SK-N-SH (cell line): ENCODE results near the gene AHRR. TPM values are rescaled to one million over a fixed set of nuclear protein-coding genes. Genes with fewer than 3 reads are reported as not detected.

ENCODE experiments used
- CTCF ChIA-PET: fragments of 300-600, 350-600 bp; formaldehyde crosslinking; extraction: SDS; loops from one replicate; lab custom pipeline; 2021; lab: Yijun Ruan, JAX
- POLR2A ChIA-PET: fragments of 350-600 bp; sonication (Branson Sonifier 250); formaldehyde crosslinking; extraction: SDS; loops from one replicate; lab custom pipeline; 2020; ENCODE audit warnings: antibody characterized with exemption, inconsistent platforms; lab: Yijun Ruan, JAX
- DNase-seq: peaks from one replicate; pipeline ENCODE4 v3.0.0; 2012
- H2AFZ ChIP-seq: fragments of 200-600 bp; sonication (generic); 2 replicates; pipeline ENCODE4 v1.8.1; 2016; ENCODE audit warnings: antibody characterized with exemption, mild to moderate bottlenecking, low read depth
- H3F3A ChIP-seq: fragments of 200-600 bp; sonication (generic); replicated peaks from 2 replicates; pipeline ENCODE3; 2016; ENCODE audit warnings: antibody characterized with exemption, mild to moderate bottlenecking; ENCODE audit not compliant: insufficient read depth
- H3K27ac ChIP-seq, 2 experiments: fragments of 200-500 bp in 1 of 2; fragments of 200-600 bp in 1 of 2; sonication (Bioruptor generic) in 1 of 2; sonication (generic), shearing (Covaris generic) in 1 of 2; 2 replicates each; pipeline versions ENCODE4 v1.5.1 to v1.6.1; 2014 to 2016; ENCODE audit warnings: low read depth in 2 of 2, inconsistent platforms in 1 of 2, low read length in 1 of 2, mild to moderate bottlenecking in 1 of 2, mixed read lengths in 1 of 2
- H3K27me3 ChIP-seq: fragments of 200-600 bp; sonication (generic), shearing (Covaris generic); 2 replicates; pipeline ENCODE4 v1.6.1; 2016; ENCODE audit warnings: mixed run types; ENCODE audit not compliant: insufficient read depth
- H3K36me3 ChIP-seq, 2 experiments: fragments of 200-500 bp in 1 of 2; fragments of 200-600 bp in 1 of 2; sonication (Bioruptor generic) in 1 of 2; sonication (generic) in 1 of 2; replicated peaks in 1 of 2; 2 replicates each; pipeline versions ENCODE3 to v1.5.1; 2014 to 2016; ENCODE audit warnings: low read length in 1 of 2, mild to moderate bottlenecking in 1 of 2; ENCODE audit not compliant: insufficient read depth in 2 of 2, control insufficient read depth in 1 of 2
- H3K4me1 ChIP-seq, 2 experiments: fragments of 200-500 bp in 1 of 2; fragments of 200-600 bp in 1 of 2; sonication (Bioruptor generic) in 1 of 2; sonication (generic), shearing (Covaris generic) in 1 of 2; 2 replicates each; pipeline versions ENCODE4 v1.5.1 to v1.6.1; 2014 to 2016; ENCODE audit warnings: low read depth in 1 of 2, low read length in 1 of 2, mixed run types in 1 of 2; ENCODE audit not compliant: insufficient read depth in 2 of 2, control insufficient read depth in 1 of 2
- H3K4me2 ChIP-seq: fragments of 200-600 bp; sonication (generic), shearing (Covaris generic); 2 replicates; pipeline ENCODE4 v1.6.1; 2017; ENCODE audit warnings: mixed run types
- H3K4me3 ChIP-seq, 2 experiments: fragments of 200-500 bp in 1 of 2; fragments of 200-600 bp in 1 of 2; sonication (Bioruptor generic) in 1 of 2; sonication (generic), shearing (Covaris generic) in 1 of 2; 2 replicates each; pipeline versions ENCODE4 v1.5.1 to v1.8.1; 2014 to 2016; ENCODE audit warnings: low read depth in 2 of 2, inconsistent platforms in 1 of 2, low read length in 1 of 2, mild to moderate bottlenecking in 1 of 2, mixed read lengths in 1 of 2, moderate library complexity in 1 of 2
- H3K79me2 ChIP-seq: fragments of 200-600 bp; sonication (generic); 2 replicates; pipeline ENCODE4 v1.8.1; 2017; ENCODE audit warnings: mild to moderate bottlenecking; ENCODE audit not compliant: insufficient read depth
- H3K9ac ChIP-seq: fragments of 200-600 bp; sonication (generic); 2 replicates; pipeline ENCODE4 v1.6.1; 2017; ENCODE audit warnings: mixed run types
- H3K9me2 ChIP-seq: fragments of 200-600 bp; sonication (generic); 2 replicates; pipeline ENCODE4 v1.6.1; 2017; ENCODE audit warnings: mixed run types
- H3K9me3 ChIP-seq: fragments of 200-600 bp; sonication (generic); 2 replicates; pipeline ENCODE4 v1.6.1; 2017; ENCODE audit warnings: mixed run types, mild to moderate bottlenecking, moderate library complexity
- H4K20me1 ChIP-seq: fragments of 200-600 bp; sonication (generic); 2 replicates; pipeline ENCODE4 v1.6.1; 2017; ENCODE audit warnings: mild to moderate bottlenecking, mixed run types; ENCODE audit not compliant: insufficient read depth
- CHD2 ChIP-seq: fragments of 150-350 bp; IDR thresholded peaks from 2 replicates; pipeline ENCODE4 v1.6.1; 2018; ENCODE audit warnings: low read length; ENCODE audit not compliant: partially characterized antibody
- ELF1 ChIP-seq: IDR thresholded peaks from 2 replicates; pipeline ENCODE4 v1.4.0; 2012
- FOXM1 ChIP-seq: IDR thresholded peaks from 2 replicates; pipeline ENCODE4 v1.4.0; 2012; ENCODE audit warnings: low read depth, mild to moderate bottlenecking
- GABPA ChIP-seq: IDR thresholded peaks from 2 replicates; pipeline ENCODE4 v1.4.0; 2012; ENCODE audit warnings: low read depth, mild to moderate bottlenecking
- MXI1 ChIP-seq: IDR thresholded peaks from 2 replicates; pipeline ENCODE4 v1.6.1; 2012; ENCODE audit warnings: mild to moderate bottlenecking, low read depth, low read length, improper control_type of control experiment
- NFIC ChIP-seq: IDR thresholded peaks from 2 replicates; pipeline ENCODE4 v1.4.0; 2012; ENCODE audit warnings: borderline replicate concordance
- NRF1 ChIP-seq: IDR thresholded peaks from 2 replicates; pipeline ENCODE4 v1.6.1; 2012; ENCODE audit warnings: low read depth, mild to moderate bottlenecking, low read length
- POLR2AphosphoS5 ChIP-seq: IDR thresholded peaks from 2 replicates; pipeline ENCODE4 v1.6.1; 2012; ENCODE audit warnings: low read depth, low read length
- RAD21 ChIP-seq: IDR thresholded peaks from 2 replicates; pipeline ENCODE4 v1.6.1; 2012; ENCODE audit warnings: mild to moderate bottlenecking, low read length
- RCOR1 ChIP-seq: fragments of 150-350 bp; IDR thresholded peaks from 2 replicates; pipeline ENCODE4 v1.6.1; 2017; ENCODE audit warnings: antibody characterized with exemption, low read length
- RFX5 ChIP-seq: IDR thresholded peaks from 2 replicates; pipeline ENCODE4 v1.6.1; 2012; ENCODE audit warnings: mild to moderate bottlenecking, improper control_type of control experiment, low read length
- RXRA ChIP-seq: IDR thresholded peaks from 2 replicates; pipeline ENCODE4 v1.4.0; 2012; ENCODE audit warnings: low read depth, mild to moderate bottlenecking, borderline replicate concordance
- SIN3A ChIP-seq: IDR thresholded peaks from 2 replicates; pipeline ENCODE4 v1.6.1; 2012; ENCODE audit warnings: low read depth, mild to moderate bottlenecking, low read length, moderate library complexity, borderline replicate concordance
- TCF12 ChIP-seq: IDR thresholded peaks from 2 replicates; pipeline ENCODE4 v1.4.0; 2012
- TEAD4 ChIP-seq: IDR thresholded peaks from 2 replicates; pipeline ENCODE4 v1.4.0; 2012; ENCODE audit warnings: mild to moderate bottlenecking, borderline replicate concordance; ENCODE audit not compliant: insufficient read depth
- WGBS: methylation state at CpG from one replicate; pipeline ENCODE4 v1.1.6; 2017; ENCODE audit warnings: low lambda C conversion rate; 5-methylcytosine and 5-hydroxymethylcytosine counted together
- polyA plus RNA-seq, 3 experiments: library from polyadenylated mRNA; depleted of rRNA; stranded (reverse); fragments of >200 nt; gene quantifications; 2 replicates each; pipeline ENCODE4 v1.2.3, GENCODE V29; 2012
- TF ChIP-seq, protein P1 (sequence below): IDR thresholded peaks from 2 replicates; pipeline ENCODE4; 2012
- TF ChIP-seq, protein P2 (sequence below): fragments of 200-600 bp; sonication (generic); IDR thresholded peaks from 2 replicates; pipeline ENCODE4 v1.6.1; 2017; ENCODE audit warnings: antibody characterized with exemption, mild to moderate bottlenecking, moderate library complexity
- TF ChIP-seq, protein P3 (sequence below): fragments of 150-350 bp; IDR thresholded peaks from 2 replicates; pipeline ENCODE4 v1.6.1; 2016; ENCODE audit warnings: mild to moderate bottlenecking, low read depth, low read length

The AHRR gene
- polyA plus RNA-seq, 1 of the 3 experiments (the other 2 are of a cell fraction): 0.71 TPM

DNA sequence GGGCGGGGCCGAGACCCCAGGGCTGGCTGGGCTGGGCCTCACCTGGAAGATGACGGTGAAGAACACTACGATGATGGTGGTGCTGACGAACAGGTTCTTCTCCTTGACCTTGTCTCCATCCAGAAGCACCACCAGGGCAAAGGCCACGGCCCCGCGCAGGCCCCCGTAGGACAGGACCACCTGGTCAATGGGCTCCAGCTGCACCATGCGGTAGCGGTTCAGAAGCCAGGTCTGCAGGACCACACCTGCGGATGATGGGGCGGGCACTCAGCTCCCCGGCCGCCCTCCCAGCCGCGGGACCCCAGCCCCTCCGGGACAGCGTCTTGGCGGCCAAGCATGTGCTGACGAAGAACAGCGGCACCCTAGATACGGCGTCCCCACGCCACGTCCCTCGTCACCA is 161.0 kb downstream of the AHRR start:
- H4K20me1 ChIP-seq: no peaks in the 10 kb centered on the region
- H3K9me3 ChIP-seq: no peaks in the 10 kb centered on the region
- no peaks in the 10 kb centered on the region; the same call in 1 of the 2 replicates for H3K27me3 ChIP-seq
- CTCF ChIA-PET: no interaction called here
- POLR2A ChIA-PET: no interaction called here
- no peaks in the 10 kb centered on the region for H3K79me2 ChIP-seq
- TF ChIP-seq MXI1: no peak
- TF ChIP-seq TCF12: no peak
- no peak for TF ChIP-seq RCOR1
- TF ChIP-seq TEAD4: no peak
- no peak for TF ChIP-seq POLR2AphosphoS5
- no peak for TF ChIP-seq ELF1
- no peak for TF ChIP-seq RXRA
- no peak for TF ChIP-seq FOXM1
- no peak overlapping the region for H2AFZ ChIP-seq
- H3K36me3 ChIP-seq: no peaks in the 10 kb centered on the region
- H3K27ac ChIP-seq: no peak overlapping the region
- H3F3A ChIP-seq: no peaks in the 10 kb centered on the region
- no peak overlapping the region for H3K4me2 ChIP-seq
- H3K4me1 ChIP-seq: no peaks in the 10 kb centered on the region
- WGBS: 96% methylated on average over 16 of the region's 27 CpGs
- no peak for DNase-seq
- H3K4me3 ChIP-seq: no peak overlapping the region
- H3K9me2 ChIP-seq: no peaks in the 10 kb centered on the region
- no peak overlapping the region for H3K9ac ChIP-seq

DNA sequence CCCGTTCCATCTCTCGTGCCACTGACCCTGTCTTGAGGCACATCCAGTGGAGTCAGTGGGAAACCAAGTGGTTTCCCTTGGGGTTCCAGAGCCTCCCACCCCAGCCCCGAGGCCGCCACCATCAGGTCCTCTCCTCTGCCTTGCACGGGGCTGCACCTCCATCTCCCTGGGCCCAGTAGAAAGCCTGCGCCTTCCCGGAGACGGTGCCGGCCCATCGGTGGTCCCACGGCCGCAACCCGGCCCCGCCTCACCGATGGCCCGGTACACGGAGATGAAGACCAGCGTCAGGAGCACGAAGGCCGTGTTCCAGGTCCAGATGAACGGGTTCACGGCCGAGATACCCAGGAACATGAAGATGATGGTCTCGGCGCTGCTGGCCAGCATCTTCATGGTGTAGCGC is 161.5 kb downstream of the AHRR start:
- no peaks in the 10 kb centered on the region for H3K36me3 ChIP-seq
- POLR2A ChIA-PET: no interaction called here
- no peak overlapping the region for H3K27ac ChIP-seq
- TF ChIP-seq NFIC (no peak), SIN3A (no peak), ELF1 (no peak), CHD2 (no peak), NRF1 (no peak), RFX5 (no peak), GABPA (no peak), RXRA (no peak), RAD21 (no peak)
- TF ChIP-seq, protein P1, sequence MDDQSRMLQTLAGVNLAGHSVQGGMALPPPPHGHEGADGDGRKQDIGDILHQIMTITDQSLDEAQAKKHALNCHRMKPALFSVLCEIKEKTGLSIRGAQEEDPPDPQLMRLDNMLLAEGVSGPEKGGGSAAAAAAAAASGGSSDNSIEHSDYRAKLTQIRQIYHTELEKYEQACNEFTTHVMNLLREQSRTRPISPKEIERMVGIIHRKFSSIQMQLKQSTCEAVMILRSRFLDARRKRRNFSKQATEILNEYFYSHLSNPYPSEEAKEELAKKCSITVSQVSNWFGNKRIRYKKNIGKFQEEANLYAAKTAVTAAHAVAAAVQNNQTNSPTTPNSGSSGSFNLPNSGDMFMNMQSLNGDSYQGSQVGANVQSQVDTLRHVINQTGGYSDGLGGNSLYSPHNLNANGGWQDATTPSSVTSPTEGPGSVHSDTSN: no peak
- TF ChIP-seq, protein P2, sequence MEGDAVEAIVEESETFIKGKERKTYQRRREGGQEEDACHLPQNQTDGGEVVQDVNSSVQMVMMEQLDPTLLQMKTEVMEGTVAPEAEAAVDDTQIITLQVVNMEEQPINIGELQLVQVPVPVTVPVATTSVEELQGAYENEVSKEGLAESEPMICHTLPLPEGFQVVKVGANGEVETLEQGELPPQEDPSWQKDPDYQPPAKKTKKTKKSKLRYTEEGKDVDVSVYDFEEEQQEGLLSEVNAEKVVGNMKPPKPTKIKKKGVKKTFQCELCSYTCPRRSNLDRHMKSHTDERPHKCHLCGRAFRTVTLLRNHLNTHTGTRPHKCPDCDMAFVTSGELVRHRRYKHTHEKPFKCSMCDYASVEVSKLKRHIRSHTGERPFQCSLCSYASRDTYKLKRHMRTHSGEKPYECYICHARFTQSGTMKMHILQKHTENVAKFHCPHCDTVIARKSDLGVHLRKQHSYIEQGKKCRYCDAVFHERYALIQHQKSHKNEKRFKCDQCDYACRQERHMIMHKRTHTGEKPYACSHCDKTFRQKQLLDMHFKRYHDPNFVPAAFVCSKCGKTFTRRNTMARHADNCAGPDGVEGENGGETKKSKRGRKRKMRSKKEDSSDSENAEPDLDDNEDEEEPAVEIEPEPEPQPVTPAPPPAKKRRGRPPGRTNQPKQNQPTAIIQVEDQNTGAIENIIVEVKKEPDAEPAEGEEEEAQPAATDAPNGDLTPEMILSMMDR: no peak
- TF ChIP-seq, protein P3, sequence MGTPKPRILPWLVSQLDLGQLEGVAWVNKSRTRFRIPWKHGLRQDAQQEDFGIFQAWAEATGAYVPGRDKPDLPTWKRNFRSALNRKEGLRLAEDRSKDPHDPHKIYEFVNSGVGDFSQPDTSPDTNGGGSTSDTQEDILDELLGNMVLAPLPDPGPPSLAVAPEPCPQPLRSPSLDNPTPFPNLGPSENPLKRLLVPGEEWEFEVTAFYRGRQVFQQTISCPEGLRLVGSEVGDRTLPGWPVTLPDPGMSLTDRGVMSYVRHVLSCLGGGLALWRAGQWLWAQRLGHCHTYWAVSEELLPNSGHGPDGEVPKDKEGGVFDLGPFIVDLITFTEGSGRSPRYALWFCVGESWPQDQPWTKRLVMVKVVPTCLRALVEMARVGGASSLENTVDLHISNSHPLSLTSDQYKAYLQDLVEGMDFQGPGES: no peak
- no peak overlapping the region for H3K4me3 ChIP-seq
- no peak overlapping the region for H3K9ac ChIP-seq
- CTCF ChIA-PET: no interaction called here
- no peaks in the 10 kb centered on the region for H3K4me1 ChIP-seq
- H3K4me2 ChIP-seq: no peak overlapping the region
- WGBS: 84% methylated on average over 21 of the region's 26 CpGs
- no peaks in the 10 kb centered on the region for H3K9me3 ChIP-seq
- H3K79me2 ChIP-seq: no peaks in the 10 kb centered on the region
- no peaks in the 10 kb centered on the region for H3F3A ChIP-seq
- H2AFZ ChIP-seq: no peak overlapping the region
- H3K27me3 ChIP-seq: no peaks in the 10 kb centered on the region; the same call in 1 of the 2 replicates
- H3K9me2 ChIP-seq: no peaks in the 10 kb centered on the region
- DNase-seq: no peak
- no peaks in the 10 kb centered on the region for H4K20me1 ChIP-seq
